Fibroblast of lung (primary cell): ENCODE data around the gene ERLEC1.

Experiments used
- CTCF ChIP-seq, 2 donors: IDR thresholded peaks in 1 of 2; conservative IDR thresholded peaks in 1 of 2; 1 replicate in 1 of 2; 2 replicates in 1 of 2; pipeline ENCODE4 v1.5.1; 2011 to 2012; ENCODE audit warnings: low read length in 2 of 2, control low read depth in 1 of 2, inconsistent platforms in 1 of 2, low read depth in 1 of 2, mild to moderate bottlenecking in 1 of 2
- EZH2 ChIP-seq: IDR thresholded peaks from 2 replicates; pipeline ENCODE4 v1.5.1; 2012; ENCODE audit warnings: low read length, control low read depth, mild to moderate bottlenecking; ENCODE audit errors: missing control alignments

- no peak for TF ChIP-seq CTCF (conservative IDR thresholded peaks at IDR 0.05 in 1 of 2, IDR thresholded peaks at IDR 0.05 in 1 of 2; ENCODE audit: low read depth in 1 of 2, low read length in 2 of 2)
- no peak for TF ChIP-seq EZH2
Measured at GRCh38 chr2:53752385-53752784, 34.5 kb upstream of the ERLEC1 start.
